ENCODE measurements around the gene SARDH. TPM values are rescaled to one million over a fixed set of nuclear protein-coding genes. Genes with fewer than 3 reads are reported as not detected.

The SARDH gene
- total and polyA plus RNA-seq, 2 donors (not counting 3 experiments of a cell fraction or from before 2014, with no cell fraction given) = 0.19 to 0.44 TPM

GRCh38 chr9:133619791-133620190, 118.4 kb downstream of the SARDH start:
- dilution Hi-C loops (cut with MboI; ENCODE audit: extremely low pct_ligation_motif_present, low sequenced_read_pairs) = no loop called here
- FAIRE-seq = no peak

More at GRCh38 chr9:133619791-133620190, 118.4 kb downstream of the SARDH start:
- Histone ChIP-seq H3K4me2 (ENCODE audit: insufficient read depth, low read length) (no peak overlapping the region), H3K9me1 (replicated peaks; ENCODE audit: control insufficient read depth, extremely low read depth, insufficient read depth, low read length) (no peaks in the 10 kb centered on the region), H3K36me3 (ENCODE audit: control insufficient read depth in 2 of 2, extremely low read depth in 1 of 2, insufficient read depth in 2 of 2, low read length in 2 of 2) (no peaks in the 10 kb centered on the region), H3K27me3 (ENCODE audit: control insufficient read depth in 2 of 2, insufficient read depth in 2 of 2, low read length in 2 of 2) (peaks cover 3 to 4% of the 10 kb centered on the region in 2 experiments), H3K9ac (replicated peaks; ENCODE audit: extremely low read depth, insufficient read depth, low read length) (no peak overlapping the region), H3K79me2 (ENCODE audit: control insufficient read depth, insufficient read depth, low read length) (no peaks in the 10 kb centered on the region), H3K4me3 (replicated peaks in 1 of 3; ENCODE audit: insufficient read depth in 1 of 3, low read depth in 1 of 3, low read length in 3 of 3) (no peak overlapping the region), H3K27ac (ENCODE audit: insufficient read depth, low read depth, low read length) (no peak overlapping the region), H3K9me3 (replicated peaks; ENCODE audit: control insufficient read depth, insufficient read depth, low read length) (no peaks in the 10 kb centered on the region), H3K4me1 (ENCODE audit: control insufficient read depth, extremely low read depth, insufficient read depth, low read length) (no peaks in the 10 kb centered on the region), H2AFZ (ENCODE audit: low read depth, low read length) (no peak overlapping the region), H4K20me1 (replicated peaks; ENCODE audit: control insufficient read depth, extremely low read depth, insufficient read depth, low read length) (no peaks in the 10 kb centered on the region)
- DNase-seq (ENCODE audit: low read depth, low spot score) = no peak
- no TSS peak for BruUV-seq (replicated peaks)
- TF ChIP-seq JUN (IDR thresholded peaks at IDR 0.05; ENCODE audit: borderline replicate concordance, insufficient read depth, insufficient read length, low read depth) (no peak), CTCF (IDR thresholded peaks at IDR 0.05; ENCODE audit: extremely low read depth in 1 of 2, insufficient read depth in 1 of 2, low read depth in 1 of 2, low read length in 2 of 2) (no peak), GATA2 (IDR thresholded peaks at IDR 0.05; ENCODE audit: insufficient read depth, insufficient read length, low read depth, low read length) (no peak), MYC (IDR thresholded peaks at IDR 0.05; ENCODE audit: low read depth, low read length) (no peak), FOS (IDR thresholded peaks at IDR 0.05; ENCODE audit: borderline replicate concordance, insufficient read depth, low read length) (no peak), EZH2 (IDR thresholded peaks at IDR 0.05; ENCODE audit: borderline replicate concordance, low read depth, low read length, severe bottlenecking) (no peak), MAX (IDR thresholded peaks at IDR 0.05; ENCODE audit: insufficient read depth, insufficient read length) (no peak), POLR2AphosphoS5 (IDR thresholded peaks at IDR 0.05; ENCODE audit: insufficient read depth, low read depth, low read length) (no peak), POLR2A (IDR thresholded peaks at IDR 0.05; ENCODE audit: low read depth, low read length) (no peak)
- ChIA-PET CTCF (no interaction called here), POLR2A (no interaction called here)
- intact Hi-C loops (cut with micrococcal nuclease) = no loop called here
